Smooth muscle cell of the coronary artery (primary cell): ENCODE results near the gene TCP11L1. TPM values are rescaled to one million over a fixed set of nuclear protein-coding genes. Genes with fewer than 3 reads are reported as not detected.

Experiments used
- total RNA-seq: library from RNA; depleted of rRNA; stranded (reverse); fragments of >200 nt; gene quantifications from 2 replicates; pipeline ENCODE4 v1.2.3, GENCODE V29; 2014; ENCODE audit warnings: low replicate concordance

Gene TCP11L1, protein sequence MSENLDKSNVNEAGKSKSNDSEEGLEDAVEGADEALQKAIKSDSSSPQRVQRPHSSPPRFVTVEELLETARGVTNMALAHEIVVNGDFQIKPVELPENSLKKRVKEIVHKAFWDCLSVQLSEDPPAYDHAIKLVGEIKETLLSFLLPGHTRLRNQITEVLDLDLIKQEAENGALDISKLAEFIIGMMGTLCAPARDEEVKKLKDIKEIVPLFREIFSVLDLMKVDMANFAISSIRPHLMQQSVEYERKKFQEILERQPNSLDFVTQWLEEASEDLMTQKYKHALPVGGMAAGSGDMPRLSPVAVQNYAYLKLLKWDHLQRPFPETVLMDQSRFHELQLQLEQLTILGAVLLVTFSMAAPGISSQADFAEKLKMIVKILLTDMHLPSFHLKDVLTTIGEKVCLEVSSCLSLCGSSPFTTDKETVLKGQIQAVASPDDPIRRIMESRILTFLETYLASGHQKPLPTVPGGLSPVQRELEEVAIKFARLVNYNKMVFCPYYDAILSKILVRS
- 12.1 and 15.2 TPM in 2 replicates for total RNA-seq

GRCh38 chr11:33039274-33040032 lies at the start of gene TCP11L1:
Gene TCP11L1 (plus strand): TSS chr11:33039572. CDS start chr11:33043774, 4,202 bp downstream.

GRCh38 chr11:33015621-33016551 lies 23.5 kb upstream of the TCP11L1 start, which contains the start of gene DEPDC7:
Gene DEPDC7 (plus strand): TSS chr11:33015878. CDS start chr11:33015956, 78 bp downstream.

Other genes with a start within 250 kb of the TCP11L1 start
- not detected in 2 replicates for gene CCDC73, start 244.9 kb upstream of the TCP11L1 start, total RNA-seq
- under 0.01 TPM in 1 of 2 replicates, not detected in the other for gene PRRG4, start 209.6 kb upstream of the TCP11L1 start, total RNA-seq
- gene QSER1, start 146.8 kb upstream of the TCP11L1 start, total RNA-seq = 4.7 and 10.4 TPM in 2 replicates
- gene DEPDC7, start 23.7 kb upstream of the TCP11L1 start, total RNA-seq = 3.5 and 3.8 TPM in 2 replicates
- gene CSTF3, start 121.9 kb downstream of the TCP11L1 start, total RNA-seq = 8.8 and 32.6 TPM in 2 replicates
- 56.7 and 136 TPM in 2 replicates for gene HIPK3, start 217.8 kb downstream of the TCP11L1 start, total RNA-seq